Fibroblast of pulmonary artery (primary cell): ENCODE data around the gene CAMKK1.

ENCODE experiments used
- DNase-seq: peaks from one replicate; pipeline ENCODE4 v3.0.0-alpha.2; 2010; ENCODE audit warnings: low read depth
- H3K4me3 ChIP-seq: replicated peaks from 2 replicates; pipeline ENCODE4 v1.5.1; 2011; ENCODE audit warnings: low read depth, mild to moderate bottlenecking, control low read depth, low read length, moderate library complexity
- TF ChIP-seq, protein P1 (sequence below): IDR thresholded peaks from 2 replicates; pipeline ENCODE4 v1.5.1; 2011; ENCODE audit warnings: mild to moderate bottlenecking, control low read depth, low read length, inconsistent platforms; ENCODE audit errors: missing control alignments

Gene CAMKK1

DNA sequence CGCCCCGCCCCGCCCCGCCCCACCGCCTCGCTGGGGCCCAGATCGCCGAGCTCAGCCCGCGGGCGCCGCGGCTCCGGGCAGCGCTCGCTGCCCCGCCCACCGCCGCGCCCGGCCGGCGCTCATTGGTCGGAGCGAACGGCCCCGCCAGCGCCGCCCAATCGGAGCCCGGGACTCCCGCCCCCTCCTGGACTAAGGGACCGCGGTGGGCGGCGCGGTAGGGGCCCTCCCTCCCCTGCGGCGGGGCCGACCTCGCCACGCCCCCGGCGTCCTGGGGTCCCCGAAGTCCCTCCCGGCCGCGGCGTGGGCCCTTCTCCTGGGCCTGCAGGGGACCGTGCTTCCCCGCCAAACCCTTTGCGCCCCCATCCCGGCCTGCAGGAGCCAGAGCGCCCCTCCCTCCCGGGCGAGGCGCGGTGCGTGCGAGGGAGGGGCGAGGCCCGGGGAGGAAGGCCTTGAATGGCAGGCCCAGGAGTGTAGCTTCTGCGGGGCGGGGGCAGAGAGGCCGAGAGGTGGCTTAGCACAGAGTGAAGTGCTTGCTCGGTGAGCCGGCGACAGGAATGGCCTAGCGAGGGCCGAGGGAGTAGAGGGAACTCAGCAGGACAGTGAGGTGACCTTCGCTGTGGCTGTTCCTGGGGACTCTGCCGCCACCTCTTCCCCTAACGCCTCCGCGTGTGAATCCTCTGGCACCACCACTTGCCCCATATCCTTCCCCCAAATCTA lies at the start of gene CAMKK1:
Gene CAMKK1, minus strand, starts transcription at position 51 of the 717 bp plus-strand sequence. CDS start 7,366 bp downstream, outside the sequence.
- peak; percentile 81 for DNase-seq
- TF ChIP-seq, protein P1, sequence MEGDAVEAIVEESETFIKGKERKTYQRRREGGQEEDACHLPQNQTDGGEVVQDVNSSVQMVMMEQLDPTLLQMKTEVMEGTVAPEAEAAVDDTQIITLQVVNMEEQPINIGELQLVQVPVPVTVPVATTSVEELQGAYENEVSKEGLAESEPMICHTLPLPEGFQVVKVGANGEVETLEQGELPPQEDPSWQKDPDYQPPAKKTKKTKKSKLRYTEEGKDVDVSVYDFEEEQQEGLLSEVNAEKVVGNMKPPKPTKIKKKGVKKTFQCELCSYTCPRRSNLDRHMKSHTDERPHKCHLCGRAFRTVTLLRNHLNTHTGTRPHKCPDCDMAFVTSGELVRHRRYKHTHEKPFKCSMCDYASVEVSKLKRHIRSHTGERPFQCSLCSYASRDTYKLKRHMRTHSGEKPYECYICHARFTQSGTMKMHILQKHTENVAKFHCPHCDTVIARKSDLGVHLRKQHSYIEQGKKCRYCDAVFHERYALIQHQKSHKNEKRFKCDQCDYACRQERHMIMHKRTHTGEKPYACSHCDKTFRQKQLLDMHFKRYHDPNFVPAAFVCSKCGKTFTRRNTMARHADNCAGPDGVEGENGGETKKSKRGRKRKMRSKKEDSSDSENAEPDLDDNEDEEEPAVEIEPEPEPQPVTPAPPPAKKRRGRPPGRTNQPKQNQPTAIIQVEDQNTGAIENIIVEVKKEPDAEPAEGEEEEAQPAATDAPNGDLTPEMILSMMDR = no peak
- peak within 1 kb of the TSS; percentile 58 for H3K4me3 ChIP-seq

DNA sequence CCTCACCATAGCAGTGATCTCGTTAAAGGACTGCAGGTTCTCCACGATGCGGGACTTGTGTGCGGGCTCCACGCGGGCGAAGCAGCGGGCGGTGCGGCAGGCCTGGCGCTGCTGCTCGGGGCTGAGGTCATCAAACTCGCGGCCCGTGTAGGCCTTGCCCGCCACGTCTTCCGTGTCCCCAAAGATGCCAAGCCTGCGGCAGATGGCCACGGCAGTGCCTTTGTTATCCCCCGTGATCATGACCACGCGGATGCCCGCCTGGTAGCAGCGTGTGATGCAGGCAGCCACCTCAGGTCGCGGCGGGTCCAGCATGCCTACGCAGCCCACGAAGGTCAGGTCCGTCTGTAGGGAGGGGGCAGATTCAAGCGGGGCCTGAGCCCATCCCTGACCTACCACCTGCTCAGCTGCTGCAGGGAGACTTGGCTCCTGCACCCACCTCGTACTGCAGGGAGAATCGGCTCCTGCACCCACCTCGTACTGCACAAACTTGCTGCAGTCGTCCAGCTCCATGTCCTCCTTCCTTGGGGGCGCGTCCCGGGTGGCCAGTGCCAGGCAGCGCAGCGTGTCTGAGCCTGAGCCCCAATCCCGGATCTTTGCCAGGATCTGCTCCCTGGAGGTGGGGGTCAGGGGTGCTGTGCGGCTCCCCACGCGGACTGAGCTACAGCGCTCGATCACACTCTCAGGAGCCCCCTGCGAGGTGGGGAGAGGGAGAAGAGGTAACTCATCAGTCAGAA lies 48.3 kb upstream of the CAMKK1 start:
- DNase-seq = no peak
- TF ChIP-seq, protein P1 = no peak
- H3K4me3 ChIP-seq = no peak overlapping the region

DNA sequence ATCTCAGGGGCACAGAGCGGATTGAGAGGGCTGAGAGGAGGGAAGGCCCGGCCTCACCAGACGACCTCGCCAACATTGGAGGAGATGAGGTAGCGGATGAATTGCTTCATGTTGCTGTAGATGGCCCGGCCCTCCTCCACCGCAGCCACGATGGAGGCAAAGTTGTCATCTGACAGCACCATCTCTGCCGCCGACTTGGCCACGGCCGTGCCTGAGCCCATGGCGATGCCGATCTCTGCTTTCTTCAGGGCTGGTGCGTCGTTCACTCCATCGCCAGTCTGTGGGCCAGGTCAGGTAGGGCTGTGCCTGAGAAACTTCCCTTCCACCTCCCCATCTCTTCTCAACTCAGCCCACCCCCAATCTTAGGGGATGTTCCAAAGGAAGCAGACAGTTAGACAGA lies 44.5 kb upstream of the CAMKK1 start:
- DNase-seq = no peak
- TF ChIP-seq, protein P1 = no peak
- H3K4me3 ChIP-seq = no peak overlapping the region

- peak; percentile 62 for DNase-seq
- no peak overlapping the region for H3K4me3 ChIP-seq
- TF ChIP-seq, protein P1 = no peak
Measured at GRCh38 chr17:3935825-3936355, 43.0 kb upstream of the CAMKK1 start.

DNA sequence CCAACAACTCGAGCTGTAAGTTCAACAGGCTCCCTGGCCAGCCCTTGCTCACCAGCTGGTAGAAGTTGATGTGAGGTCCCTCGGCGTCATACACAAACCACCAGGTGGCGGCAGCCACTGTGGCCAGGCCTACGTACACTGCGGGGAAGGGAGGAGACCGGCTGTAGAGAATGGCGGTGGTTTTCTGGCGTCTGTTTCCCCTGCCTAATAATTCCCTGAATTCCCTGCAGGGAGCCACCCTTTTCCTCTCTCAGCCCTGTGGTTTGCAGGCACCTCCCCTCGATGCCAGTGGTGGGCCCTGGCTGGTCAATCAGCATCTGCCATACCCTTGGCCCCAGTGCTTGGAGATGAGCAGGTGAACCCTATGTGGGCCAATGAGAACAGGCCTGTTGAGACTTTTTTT lies 42.3 kb upstream of the CAMKK1 start:
- no peak overlapping the region for H3K4me3 ChIP-seq
- peak; percentile 86 for DNase-seq
- TF ChIP-seq, protein P1 = peak; percentile 86

DNA sequence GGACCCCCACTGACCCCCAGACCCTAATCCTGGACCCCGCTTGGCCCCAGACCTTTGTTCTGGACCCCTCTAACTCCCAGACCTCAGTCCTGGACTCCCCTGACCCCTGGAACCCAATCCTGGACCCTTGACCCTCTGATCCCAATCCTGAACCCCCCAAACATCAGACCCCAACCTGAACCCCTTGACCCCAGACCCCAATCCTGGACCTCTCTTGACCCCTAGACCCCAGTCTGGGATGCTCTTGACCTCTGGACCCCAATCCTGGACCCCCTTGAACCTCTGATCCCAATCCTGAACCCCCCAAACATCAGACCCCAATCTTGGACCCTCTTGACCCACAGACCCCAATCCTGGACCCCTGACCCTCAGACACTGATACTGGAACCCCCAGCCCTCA lies 36.9 kb upstream of the CAMKK1 start:
- no peak overlapping the region for H3K4me3 ChIP-seq
- DNase-seq = no peak
- TF ChIP-seq, protein P1 = no peak
